HCT116 (cell line): ENCODE data around the gene LCNL1. TPM values are rescaled to one million over a fixed set of nuclear protein-coding genes. Genes with fewer than 3 reads are reported as not detected.

Source experiments
- ATAC-seq: fragments of 200-7000 bp; cut with Tn5 transposase; 2 replicates; pipeline ENCODE4 v1.9.1; 2020; ENCODE audit warnings: mild to moderate bottlenecking, moderate library complexity
- BruUV-seq: library from RNA; stranded (reverse); fragments of 400-500 nt; replicated peaks from 2 replicates; lab custom pipeline; 2021; lab: Mats Ljungman, UMichigan
- CTCF ChIA-PET: fragments of 300-600 bp; sonication (Branson Sonifier 250); formaldehyde crosslinking; loops from one replicate; lab custom pipeline; 2021; ENCODE audit warnings: antibody characterized with exemption; lab: Charles Lee
- POLR2A ChIA-PET: fragments of 300-600, 350-600 bp; sonication (Branson Sonifier 250); formaldehyde crosslinking; loops from one replicate; lab custom pipeline; 2021; ENCODE audit warnings: antibody characterized with exemption; lab: Charles Lee
- RAD21 ChIA-PET, 2 experiments: fragments of 300-600 bp; sonication (Branson Sonifier 250); formaldehyde crosslinking; loops; one replicate each; lab custom pipeline; 2023; ENCODE audit warnings: low total read pairs in 2 of 2; ENCODE audit not compliant: uncharacterized antibody in 2 of 2, unreplicated experiment in 2 of 2, low non-redundant PET in 1 of 2; lab: Charles Lee
- DNase-seq: peaks from one replicate; pipeline ENCODE4 v3.0.0-alpha.2; 2010; ENCODE audit warnings: low read depth, low spot score
- H2AFZ ChIP-seq: fragments of 200-600 bp; shearing (Covaris generic), sonication (generic); 2 replicates; pipeline ENCODE4 v1.6.1; 2017; ENCODE audit warnings: low read depth, mixed run types, mixed read lengths, antibody characterized with exemption, low read length; ENCODE audit not compliant: poor library complexity, severe bottlenecking
- H3K27ac ChIP-seq: 2 replicates; pipeline ENCODE4 v1.5.1; 2012; ENCODE audit warnings: low read depth, low read length
- H3K27me3 ChIP-seq: fragments of 200-600 bp; sonication (generic); 2 replicates; pipeline ENCODE4 v1.6.1; 2016; ENCODE audit warnings: mixed run types, low read length, mixed read lengths; ENCODE audit not compliant: insufficient read depth
- H3K36me3 ChIP-seq, 2 experiments: fragments of 200-500 bp in 1 of 2; fragments of 200-600 bp in 1 of 2; sonication (Bioruptor generic) in 1 of 2; sonication (generic) in 1 of 2; 2 replicates each; pipeline versions ENCODE4 v1.5.1 to v1.6.1; 2014 to 2016; ENCODE audit warnings: low read length in 2 of 2, inconsistent platforms in 1 of 2, mixed read lengths in 1 of 2, mixed run types in 1 of 2; ENCODE audit not compliant: insufficient read depth in 2 of 2, control insufficient read depth in 1 of 2
- H3K4me1 ChIP-seq, 2 experiments: fragments of 200-600 bp in 1 of 2; sonication (generic) in 1 of 2; 2 replicates each; pipeline versions ENCODE4 v1.5.1 to v1.6.1; 2012 to 2017; ENCODE audit warnings: low read length in 2 of 2, inconsistent platforms in 1 of 2, mild to moderate bottlenecking in 1 of 2, mixed read lengths in 1 of 2, mixed run types in 1 of 2, moderate library complexity in 1 of 2; ENCODE audit not compliant: insufficient read depth in 2 of 2, control insufficient read depth in 1 of 2
- H3K4me2 ChIP-seq: fragments of 200-600 bp; sonication (generic); 2 replicates; pipeline ENCODE4 v1.6.1; 2017; ENCODE audit warnings: mixed run types, low read length, mixed read lengths
- H3K4me3 ChIP-seq, 2 experiments: fragments of 200-600 bp in 1 of 2; sonication (generic) in 1 of 2; replicated peaks in 1 of 2; 2 replicates each; pipeline ENCODE4 v1.5.1; 2011 to 2016; ENCODE audit warnings: low read length in 2 of 2, control low read depth in 1 of 2, low read depth in 1 of 2, mild to moderate bottlenecking in 1 of 2, mixed read lengths in 1 of 2, mixed run types in 1 of 2
- H3K79me2 ChIP-seq: fragments of 200-600 bp; sonication (generic); 2 replicates; pipeline ENCODE4 v1.6.1; 2017; ENCODE audit warnings: mild to moderate bottlenecking, mixed run types, low read length, moderate library complexity, mixed read lengths; ENCODE audit not compliant: insufficient read depth
- H3K9ac ChIP-seq: fragments of 200-600 bp; sonication (generic); 2 replicates; pipeline ENCODE4 v1.6.1; 2016; ENCODE audit warnings: low read length, mixed read lengths
- H3K9me2 ChIP-seq: fragments of 200-600 bp; sonication (generic), shearing (Covaris generic); 2 replicates; pipeline ENCODE4 v1.6.1; 2017; ENCODE audit warnings: mixed run types, mild to moderate bottlenecking, moderate library complexity; ENCODE audit not compliant: insufficient read depth
- H3K9me3 ChIP-seq, 2 experiments: fragments of 200-500 bp in 1 of 2; fragments of 200-600 bp in 1 of 2; sonication (Bioruptor generic) in 1 of 2; sonication (generic) in 1 of 2; 2 replicates each; pipeline ENCODE4 v1.6.1; 2014 to 2017; ENCODE audit warnings: low read length in 2 of 2, mixed read lengths in 2 of 2, inconsistent platforms in 1 of 2, low read depth in 1 of 2, mild to moderate bottlenecking in 1 of 2, mixed run types in 1 of 2, moderate library complexity in 1 of 2; ENCODE audit not compliant: control insufficient read depth in 1 of 2, insufficient read depth in 1 of 2
- H4K20me1 ChIP-seq: fragments of 200-600 bp; sonication (generic), shearing (Covaris generic); 2 replicates; pipeline ENCODE4 v1.6.1; 2017; ENCODE audit warnings: mixed run types, mild to moderate bottlenecking, moderate library complexity; ENCODE audit not compliant: insufficient read depth
- ATF3 ChIP-seq: IDR thresholded peaks from 2 replicates; pipeline ENCODE4 v1.6.1; 2012
- CBX3 ChIP-seq: IDR thresholded peaks from 2 replicates; pipeline ENCODE4 v1.6.1; 2012; ENCODE audit warnings: low read depth
- CEBPB ChIP-seq: IDR thresholded peaks from 2 replicates; pipeline ENCODE4 v1.6.1; 2012; ENCODE audit warnings: low read depth
- MAX ChIP-seq: IDR thresholded peaks from 2 replicates; pipeline ENCODE4 v1.6.1; 2012
- SIN3A ChIP-seq: IDR thresholded peaks from 2 replicates; pipeline ENCODE4 v1.6.1; 2012; ENCODE audit warnings: low read depth
- SRF ChIP-seq: IDR thresholded peaks from 2 replicates; pipeline ENCODE4 v1.6.1; 2012; ENCODE audit warnings: low read depth
- TCF7L2 ChIP-seq: IDR thresholded peaks from 2 replicates; pipeline ENCODE4 v1.7.0; 2011; ENCODE audit warnings: borderline replicate concordance, inconsistent platforms; ENCODE audit not compliant: insufficient read depth, insufficient read length; ENCODE audit errors: extremely low read depth
- YY1 ChIP-seq: IDR thresholded peaks from 2 replicates; pipeline ENCODE4 v1.6.1; 2011; ENCODE audit warnings: low read length, low read depth, moderate library complexity, mild to moderate bottlenecking; ENCODE audit not compliant: insufficient replicate concordance; ENCODE audit errors: extremely low read depth
- ZBTB33 ChIP-seq: IDR thresholded peaks from 2 replicates; pipeline ENCODE4 v1.6.1; 2011; ENCODE audit warnings: mild to moderate bottlenecking, low read length, moderate library complexity; ENCODE audit not compliant: insufficient replicate concordance; ENCODE audit errors: extremely low read depth
- ZNF274 ChIP-seq: fragments of 200-500 bp; sonication (Bioruptor generic); IDR thresholded peaks from 2 replicates; pipeline ENCODE4 v1.6.1; 2014; ENCODE audit warnings: mild to moderate bottlenecking, low read depth, low read length, inconsistent platforms
- intact Hi-C: fragments of 100-400 bp; cut with micrococcal nuclease; formaldehyde crosslinking; loops from 2 replicates; pipeline ENCODE4 v1.10.0; 2022
- total RNA-seq: library from RNA; stranded (reverse); gene quantifications from one replicate; pipeline ENCODE4 v1.2.1, GENCODE V29; 2021; ENCODE audit not compliant: unreplicated experiment
- TF ChIP-seq, protein P1 (sequence below): IDR thresholded peaks from 2 replicates; pipeline ENCODE4 v1.6.1; 2012; ENCODE audit warnings: low read depth
- TF ChIP-seq, protein P2 (sequence below), 3 experiments: fragments of 200-600 bp in 1 of 3; sonication (generic) in 1 of 3; IDR thresholded peaks in 2 of 3; conservative IDR thresholded peaks in 1 of 3; 2 replicates each; pipeline ENCODE4 v1.5.1; 2012 to 2017; ENCODE audit warnings: low read depth in 2 of 3, low read length in 2 of 3, antibody characterized with exemption in 1 of 3, borderline replicate concordance in 1 of 3, control low read depth in 1 of 3, mild to moderate bottlenecking in 1 of 3, mixed read lengths in 1 of 3, mixed run types in 1 of 3, moderate library complexity in 1 of 3; ENCODE audit not compliant: insufficient read depth in 1 of 3

The LCNL1 gene
- total RNA-seq, 1 experiment from 2014 or later, result 0.44 TPM

DNA sequence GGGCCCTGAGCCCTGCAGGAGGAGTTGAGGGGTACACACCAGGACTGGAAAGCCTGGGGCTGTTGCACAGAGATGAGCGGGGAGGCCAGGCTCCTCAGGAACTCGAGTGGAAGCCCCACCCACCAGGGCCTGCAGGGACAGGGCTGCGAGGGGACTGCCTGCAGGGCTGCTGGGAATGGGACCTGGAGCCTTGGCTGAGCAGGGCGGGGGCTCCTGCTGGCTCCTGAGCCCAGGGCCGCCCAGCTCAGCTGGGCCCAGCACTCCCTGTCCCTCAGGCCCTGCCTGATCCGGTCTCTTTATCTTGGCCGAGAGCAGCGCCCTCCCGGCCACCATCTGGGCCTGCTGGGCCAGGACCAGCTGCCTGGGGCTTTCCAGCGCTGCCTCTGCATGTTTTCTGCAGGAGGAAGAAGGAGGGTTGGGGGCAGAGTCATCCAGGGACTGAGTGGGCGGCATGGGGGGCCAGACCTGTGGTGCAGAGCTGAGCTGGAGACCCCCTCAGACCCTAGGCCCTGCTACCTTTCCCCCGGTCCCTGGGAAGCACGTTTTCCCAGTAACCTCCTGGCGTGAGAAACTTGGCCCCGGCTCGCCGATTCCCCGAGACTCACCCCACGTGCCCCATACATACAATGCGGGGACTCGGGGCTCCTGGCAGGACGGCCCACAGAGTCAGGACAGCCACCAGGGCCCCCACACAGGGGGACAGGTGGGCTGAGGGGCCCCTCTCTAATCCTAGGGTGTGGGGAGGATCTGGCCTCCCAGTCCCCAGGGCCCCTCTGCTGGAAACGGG lies 21.3 kb upstream of the LCNL1 start:
- Histone ChIP-seq H4K20me1 (no peaks in the 10 kb centered on the region), H3K27ac (no peak overlapping the region), H3K4me1 (peaks cover 11 to 28% of the 10 kb centered on the region in 2 experiments), H3K9me2 (no peaks in the 10 kb centered on the region), H3K9ac (no peak overlapping the region), H3K4me3 (no peak overlapping the region), H3K79me2 (no peaks in the 10 kb centered on the region), H3K9me3 (no peaks in the 10 kb centered on the region), H3K36me3 (no peaks in the 10 kb centered on the region), H2AFZ (no peak overlapping the region), H3K27me3 (no peaks in the 10 kb centered on the region), H3K4me2 (no peak overlapping the region)
- BruUV-seq, result no TSS peak
- TF ChIP-seq, protein P1, sequence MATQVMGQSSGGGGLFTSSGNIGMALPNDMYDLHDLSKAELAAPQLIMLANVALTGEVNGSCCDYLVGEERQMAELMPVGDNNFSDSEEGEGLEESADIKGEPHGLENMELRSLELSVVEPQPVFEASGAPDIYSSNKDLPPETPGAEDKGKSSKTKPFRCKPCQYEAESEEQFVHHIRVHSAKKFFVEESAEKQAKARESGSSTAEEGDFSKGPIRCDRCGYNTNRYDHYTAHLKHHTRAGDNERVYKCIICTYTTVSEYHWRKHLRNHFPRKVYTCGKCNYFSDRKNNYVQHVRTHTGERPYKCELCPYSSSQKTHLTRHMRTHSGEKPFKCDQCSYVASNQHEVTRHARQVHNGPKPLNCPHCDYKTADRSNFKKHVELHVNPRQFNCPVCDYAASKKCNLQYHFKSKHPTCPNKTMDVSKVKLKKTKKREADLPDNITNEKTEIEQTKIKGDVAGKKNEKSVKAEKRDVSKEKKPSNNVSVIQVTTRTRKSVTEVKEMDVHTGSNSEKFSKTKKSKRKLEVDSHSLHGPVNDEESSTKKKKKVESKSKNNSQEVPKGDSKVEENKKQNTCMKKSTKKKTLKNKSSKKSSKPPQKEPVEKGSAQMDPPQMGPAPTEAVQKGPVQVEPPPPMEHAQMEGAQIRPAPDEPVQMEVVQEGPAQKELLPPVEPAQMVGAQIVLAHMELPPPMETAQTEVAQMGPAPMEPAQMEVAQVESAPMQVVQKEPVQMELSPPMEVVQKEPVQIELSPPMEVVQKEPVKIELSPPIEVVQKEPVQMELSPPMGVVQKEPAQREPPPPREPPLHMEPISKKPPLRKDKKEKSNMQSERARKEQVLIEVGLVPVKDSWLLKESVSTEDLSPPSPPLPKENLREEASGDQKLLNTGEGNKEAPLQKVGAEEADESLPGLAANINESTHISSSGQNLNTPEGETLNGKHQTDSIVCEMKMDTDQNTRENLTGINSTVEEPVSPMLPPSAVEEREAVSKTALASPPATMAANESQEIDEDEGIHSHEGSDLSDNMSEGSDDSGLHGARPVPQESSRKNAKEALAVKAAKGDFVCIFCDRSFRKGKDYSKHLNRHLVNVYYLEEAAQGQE, result no peak
- TF ChIP-seq SIN3A (no peak), ZNF274 (no peak), MAX (no peak), ZBTB33 (no peak), TCF7L2 (no peak), CBX3 (no peak), ATF3 (no peak), SRF (no peak), CEBPB (no peak), YY1 (no peak)
- TF ChIP-seq, protein P2, sequence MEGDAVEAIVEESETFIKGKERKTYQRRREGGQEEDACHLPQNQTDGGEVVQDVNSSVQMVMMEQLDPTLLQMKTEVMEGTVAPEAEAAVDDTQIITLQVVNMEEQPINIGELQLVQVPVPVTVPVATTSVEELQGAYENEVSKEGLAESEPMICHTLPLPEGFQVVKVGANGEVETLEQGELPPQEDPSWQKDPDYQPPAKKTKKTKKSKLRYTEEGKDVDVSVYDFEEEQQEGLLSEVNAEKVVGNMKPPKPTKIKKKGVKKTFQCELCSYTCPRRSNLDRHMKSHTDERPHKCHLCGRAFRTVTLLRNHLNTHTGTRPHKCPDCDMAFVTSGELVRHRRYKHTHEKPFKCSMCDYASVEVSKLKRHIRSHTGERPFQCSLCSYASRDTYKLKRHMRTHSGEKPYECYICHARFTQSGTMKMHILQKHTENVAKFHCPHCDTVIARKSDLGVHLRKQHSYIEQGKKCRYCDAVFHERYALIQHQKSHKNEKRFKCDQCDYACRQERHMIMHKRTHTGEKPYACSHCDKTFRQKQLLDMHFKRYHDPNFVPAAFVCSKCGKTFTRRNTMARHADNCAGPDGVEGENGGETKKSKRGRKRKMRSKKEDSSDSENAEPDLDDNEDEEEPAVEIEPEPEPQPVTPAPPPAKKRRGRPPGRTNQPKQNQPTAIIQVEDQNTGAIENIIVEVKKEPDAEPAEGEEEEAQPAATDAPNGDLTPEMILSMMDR (IDR thresholded peaks at IDR 0.05 in 2 of 3, conservative IDR thresholded peaks at IDR 0.05 in 1 of 3; ENCODE audit: borderline replicate concordance in 1 of 3, insufficient read depth in 1 of 3, low read depth in 2 of 3, low read length in 2 of 3), result no peak
- no peak for DNase-seq
- CTCF ChIA-PET, result no interaction called here
- no peak for ATAC-seq
- POLR2A ChIA-PET, result no interaction called here
- RAD21 ChIA-PET, result no interaction called here
- intact Hi-C loops, result no loop called here
